NB4 (cell line): ENCODE measurements around the gene CDH4.

Source experiments
- DNase-seq: peaks from one replicate; pipeline ENCODE4 v3.0.0; 2010; ENCODE audit warnings: low read depth
- H3K4me3 ChIP-seq: one replicate; pipeline ENCODE4 v1.5.1; 2011; ENCODE audit warnings: mild to moderate bottlenecking, low read depth, low read length, moderate library complexity
- MYC ChIP-seq: IDR thresholded peaks from 2 replicates; pipeline ENCODE4 v1.6.1; 2011; ENCODE audit warnings: low read depth, low read length
- POLR2A ChIP-seq: IDR thresholded peaks from 2 replicates; pipeline ENCODE4 v1.6.1; 2011; ENCODE audit warnings: mild to moderate bottlenecking; ENCODE audit not compliant: insufficient read length; ENCODE audit errors: extremely low read depth
- TF ChIP-seq, protein P1 (sequence below): IDR thresholded peaks from 2 replicates; pipeline ENCODE4 v1.6.1; 2011; ENCODE audit warnings: low read depth, low read length
- TF ChIP-seq, protein P2 (sequence below): IDR thresholded peaks from one replicate; pipeline ENCODE4 v1.5.1; 2012; ENCODE audit warnings: low read depth, low read length

The CDH4 gene

DNA sequence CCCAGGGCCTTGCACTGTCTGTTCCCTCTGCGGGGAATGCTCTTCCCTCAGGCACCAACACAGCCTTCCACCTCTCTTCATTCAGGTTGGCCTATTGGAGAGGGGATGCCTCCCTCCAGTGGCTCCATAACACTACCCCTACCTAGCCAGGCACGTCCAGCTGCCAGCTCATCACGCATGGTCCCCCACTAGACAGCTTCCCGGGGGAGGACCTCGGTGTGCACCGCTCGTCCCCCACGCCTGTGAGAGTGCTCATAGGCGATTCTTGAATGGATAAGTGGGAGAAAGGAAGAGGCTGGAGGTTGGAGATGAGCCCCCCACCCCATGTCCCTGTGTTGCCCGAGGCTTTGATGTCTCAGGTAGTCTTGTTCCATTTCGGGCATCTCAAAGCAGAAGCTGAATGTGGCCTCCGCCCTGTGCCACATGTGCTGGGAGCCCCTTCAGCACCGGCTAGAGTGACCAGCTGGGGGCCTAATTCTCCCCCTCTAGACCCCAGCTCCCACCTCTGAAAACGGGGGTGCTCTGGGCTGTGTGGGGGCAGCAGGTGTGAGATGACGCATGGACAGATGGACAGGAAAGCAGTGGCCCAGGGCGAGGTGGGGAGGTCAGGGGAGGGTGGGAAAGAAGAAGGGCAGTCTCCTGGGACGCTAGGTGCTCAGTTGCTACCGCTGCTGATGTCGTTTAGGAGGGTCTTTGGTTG, 480.6 kb downstream of the CDH4 start:
- DNase-seq, result no peak
- TF ChIP-seq, protein P1, sequence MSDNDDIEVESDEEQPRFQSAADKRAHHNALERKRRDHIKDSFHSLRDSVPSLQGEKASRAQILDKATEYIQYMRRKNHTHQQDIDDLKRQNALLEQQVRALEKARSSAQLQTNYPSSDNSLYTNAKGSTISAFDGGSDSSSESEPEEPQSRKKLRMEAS, result no peak
- no peak for TF ChIP-seq POLR2A
- TF ChIP-seq, protein P2, sequence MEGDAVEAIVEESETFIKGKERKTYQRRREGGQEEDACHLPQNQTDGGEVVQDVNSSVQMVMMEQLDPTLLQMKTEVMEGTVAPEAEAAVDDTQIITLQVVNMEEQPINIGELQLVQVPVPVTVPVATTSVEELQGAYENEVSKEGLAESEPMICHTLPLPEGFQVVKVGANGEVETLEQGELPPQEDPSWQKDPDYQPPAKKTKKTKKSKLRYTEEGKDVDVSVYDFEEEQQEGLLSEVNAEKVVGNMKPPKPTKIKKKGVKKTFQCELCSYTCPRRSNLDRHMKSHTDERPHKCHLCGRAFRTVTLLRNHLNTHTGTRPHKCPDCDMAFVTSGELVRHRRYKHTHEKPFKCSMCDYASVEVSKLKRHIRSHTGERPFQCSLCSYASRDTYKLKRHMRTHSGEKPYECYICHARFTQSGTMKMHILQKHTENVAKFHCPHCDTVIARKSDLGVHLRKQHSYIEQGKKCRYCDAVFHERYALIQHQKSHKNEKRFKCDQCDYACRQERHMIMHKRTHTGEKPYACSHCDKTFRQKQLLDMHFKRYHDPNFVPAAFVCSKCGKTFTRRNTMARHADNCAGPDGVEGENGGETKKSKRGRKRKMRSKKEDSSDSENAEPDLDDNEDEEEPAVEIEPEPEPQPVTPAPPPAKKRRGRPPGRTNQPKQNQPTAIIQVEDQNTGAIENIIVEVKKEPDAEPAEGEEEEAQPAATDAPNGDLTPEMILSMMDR, result no peak
- TF ChIP-seq MYC, result no peak

DNA sequence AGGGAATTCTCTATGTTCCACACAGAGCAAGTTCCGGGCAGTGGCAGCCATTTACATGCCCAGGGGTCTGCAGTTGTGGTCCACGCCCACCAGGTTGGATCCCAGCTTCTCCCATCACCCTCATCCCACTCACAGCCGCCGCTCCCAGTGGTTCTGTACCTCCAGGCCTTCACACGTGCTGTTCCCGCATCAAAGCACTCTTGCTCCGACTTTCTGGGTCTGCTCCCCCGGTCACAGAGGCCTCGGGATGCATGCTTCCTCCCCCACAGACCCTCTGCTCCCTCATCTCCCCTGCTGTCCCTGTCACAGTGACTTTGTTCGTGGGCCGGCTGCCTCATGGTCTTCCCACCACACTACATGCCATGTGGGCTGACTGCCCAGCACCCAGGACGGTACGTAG, 481.2 kb downstream of the CDH4 start:
- TF ChIP-seq POLR2A (no peak), MYC (no peak)
- TF ChIP-seq, protein P1, result no peak
- TF ChIP-seq, protein P2, result no peak
- DNase-seq, result no peak
- no peak overlapping the region for H3K4me3 ChIP-seq

More for the DNA sequence above, 480.6 kb downstream of the CDH4 start:
- H3K4me3 ChIP-seq, result no peak overlapping the region

DNA sequence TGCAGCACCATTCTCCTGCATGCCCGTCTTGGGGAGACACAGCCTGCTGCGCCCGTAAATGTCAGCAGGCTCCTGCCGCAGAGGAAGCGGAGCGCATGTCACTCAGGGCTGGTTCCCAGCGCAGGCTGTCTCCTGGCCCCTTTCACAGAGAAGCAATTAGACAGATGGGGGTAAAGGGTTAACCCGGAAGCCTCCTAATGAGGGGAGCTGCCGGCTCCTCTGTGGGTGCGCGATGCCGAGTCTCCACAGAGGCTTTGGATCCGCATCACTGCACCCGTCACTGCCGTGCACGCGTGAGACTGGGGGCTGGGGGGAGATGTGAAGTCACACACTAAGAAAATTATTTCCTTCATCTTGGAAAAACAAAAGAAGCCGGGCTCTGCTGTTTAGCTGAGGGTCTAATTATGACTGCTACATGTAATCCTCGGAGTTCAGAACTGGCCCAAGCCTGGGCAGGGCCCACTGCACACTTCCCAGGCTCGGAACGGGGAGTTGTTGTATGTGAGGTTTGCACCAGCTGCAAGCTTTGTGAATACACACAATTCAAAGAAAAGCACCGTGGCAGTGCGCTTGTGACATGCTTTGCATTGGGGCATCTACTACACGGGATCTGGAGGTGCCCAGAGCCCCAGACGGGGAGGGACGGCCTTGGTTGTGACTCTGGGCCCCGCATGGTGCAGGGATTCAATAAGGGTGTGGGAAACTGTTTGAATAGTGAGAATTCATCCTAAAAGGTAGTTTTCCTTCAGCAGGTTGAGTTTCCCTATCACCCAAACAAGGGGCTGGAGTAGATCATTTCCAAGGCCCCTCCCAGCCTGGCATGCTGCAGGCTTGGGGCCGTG, 482.1 kb downstream of the CDH4 start:
- TF ChIP-seq, protein P2, result no peak
- TF ChIP-seq, protein P1, result no peak
- TF ChIP-seq POLR2A, result no peak
- TF ChIP-seq MYC, result no peak
- H3K4me3 ChIP-seq, result no peak overlapping the region
- DNase-seq, result no peak

DNA sequence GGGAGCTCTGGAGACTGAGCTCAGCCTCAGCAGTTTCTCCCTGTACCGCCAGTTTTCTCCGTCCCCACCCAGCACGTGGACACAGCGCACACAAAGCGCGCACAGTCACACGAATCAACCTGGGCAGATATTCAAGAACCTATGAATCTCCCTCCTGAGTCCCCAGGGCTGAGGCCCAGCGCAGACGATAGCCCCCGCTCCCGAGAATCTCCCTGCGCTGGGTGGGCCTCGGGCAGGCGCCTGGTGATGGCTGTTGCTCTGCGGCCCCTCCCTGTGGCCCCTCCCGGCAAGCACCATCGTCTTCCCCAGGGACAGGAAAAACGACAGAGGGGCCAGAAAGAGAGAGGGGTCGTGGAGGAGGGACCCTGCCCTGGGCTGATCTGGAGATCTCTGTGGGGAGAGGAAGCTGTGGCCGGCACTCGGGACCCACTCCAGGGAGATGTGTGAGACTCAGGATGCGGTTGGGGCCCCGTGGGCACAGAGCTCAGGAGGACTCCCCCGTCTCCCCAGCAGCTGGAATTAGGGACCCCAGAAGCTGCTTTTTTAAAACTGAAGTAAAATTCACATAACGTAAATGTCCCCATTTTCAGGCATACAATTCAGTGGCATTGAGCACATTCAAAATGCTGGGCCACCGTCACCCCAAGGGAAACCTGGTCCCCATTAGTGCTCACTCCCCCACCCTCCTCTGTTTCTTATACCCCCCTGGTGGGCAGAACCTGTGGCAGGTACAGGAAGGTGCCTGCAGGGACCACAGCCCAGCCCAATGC, 482.9 kb downstream of the CDH4 start:
- no peak for DNase-seq
- no peak for TF ChIP-seq MYC
- no peak for TF ChIP-seq POLR2A
- H3K4me3 ChIP-seq, result no peak overlapping the region

DNA sequence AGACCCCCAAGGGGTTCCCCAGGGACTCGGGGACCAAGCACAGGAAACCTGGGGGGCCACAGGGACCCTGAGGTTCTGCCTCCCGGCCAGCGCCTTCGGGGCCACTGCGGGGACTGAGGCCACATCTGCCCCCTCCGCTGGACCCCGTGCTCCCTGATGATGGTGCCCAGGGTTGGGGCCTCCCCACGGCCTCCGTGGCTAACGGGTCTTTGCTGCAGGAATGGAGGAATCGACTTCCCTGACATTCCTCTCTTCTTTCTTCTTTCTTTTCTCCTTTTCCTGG, 483.4 kb downstream of the CDH4 start:
- no peak overlapping the region for H3K4me3 ChIP-seq
- no peak for DNase-seq
- TF ChIP-seq, protein P1, result no peak
- TF ChIP-seq POLR2A (no peak), MYC (no peak)
- TF ChIP-seq, protein P2, result no peak
